ENCODE data around the gene KRTAP5-11. TPM values are rescaled to one million over a fixed set of nuclear protein-coding genes. Genes with fewer than 3 reads are reported as not detected.
"Not testable (repeated sequence)": the region's sequence is repeated elsewhere in the genome, so short reads cannot be mapped to it uniquely, and the experiment has no call there.

Gene KRTAP5-11
- total RNA-seq, 1 donor from 2014 or later, result not detected

GRCh38 chr11:71580057-71581003 is 2.3 kb downstream of the KRTAP5-11 start:
- peak; percentile 47 for DNase-seq (ENCODE audit: low read depth)
- H3K4me3 ChIP-seq (ENCODE audit: low read depth, low read length), result no peak overlapping the region
- TF ChIP-seq, protein P1, sequence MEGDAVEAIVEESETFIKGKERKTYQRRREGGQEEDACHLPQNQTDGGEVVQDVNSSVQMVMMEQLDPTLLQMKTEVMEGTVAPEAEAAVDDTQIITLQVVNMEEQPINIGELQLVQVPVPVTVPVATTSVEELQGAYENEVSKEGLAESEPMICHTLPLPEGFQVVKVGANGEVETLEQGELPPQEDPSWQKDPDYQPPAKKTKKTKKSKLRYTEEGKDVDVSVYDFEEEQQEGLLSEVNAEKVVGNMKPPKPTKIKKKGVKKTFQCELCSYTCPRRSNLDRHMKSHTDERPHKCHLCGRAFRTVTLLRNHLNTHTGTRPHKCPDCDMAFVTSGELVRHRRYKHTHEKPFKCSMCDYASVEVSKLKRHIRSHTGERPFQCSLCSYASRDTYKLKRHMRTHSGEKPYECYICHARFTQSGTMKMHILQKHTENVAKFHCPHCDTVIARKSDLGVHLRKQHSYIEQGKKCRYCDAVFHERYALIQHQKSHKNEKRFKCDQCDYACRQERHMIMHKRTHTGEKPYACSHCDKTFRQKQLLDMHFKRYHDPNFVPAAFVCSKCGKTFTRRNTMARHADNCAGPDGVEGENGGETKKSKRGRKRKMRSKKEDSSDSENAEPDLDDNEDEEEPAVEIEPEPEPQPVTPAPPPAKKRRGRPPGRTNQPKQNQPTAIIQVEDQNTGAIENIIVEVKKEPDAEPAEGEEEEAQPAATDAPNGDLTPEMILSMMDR (IDR thresholded peaks at IDR 0.05; ENCODE audit: insufficient read depth, low read length, severe bottlenecking), result peak; percentile 90
- H3K36me3 ChIP-seq (ENCODE audit: control insufficient read depth, insufficient read depth, low read length), result no peaks in the 10 kb centered on the region
- peaks cover 4% of the 10 kb centered on the region for H3K27me3 ChIP-seq (ENCODE audit: control insufficient read depth, insufficient read depth, low read length)
- FAIRE-seq, result no peak

DNA sequence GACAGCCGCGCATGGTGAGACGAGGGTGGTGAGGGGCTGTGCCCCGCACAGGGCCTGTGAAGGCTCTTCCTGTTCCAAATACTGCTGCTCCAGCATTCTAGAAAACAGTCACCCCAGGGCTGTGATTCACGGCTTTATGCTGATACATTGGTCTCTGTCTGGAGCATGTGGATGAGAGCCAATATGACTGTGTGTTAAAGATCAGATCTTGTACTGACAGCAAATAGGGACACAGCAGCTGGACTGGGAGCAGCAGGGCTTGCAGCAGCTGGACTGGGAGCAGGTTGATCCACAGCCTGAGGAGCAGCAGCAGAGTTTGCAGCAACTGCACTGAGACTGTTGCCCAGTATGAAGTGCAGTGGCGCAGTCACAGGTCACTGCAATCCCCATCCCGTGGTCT is 3.2 kb downstream of the KRTAP5-11 start:
- FAIRE-seq (peak; percentile 28), DNase-seq (ENCODE audit: low read depth) (peak; percentile 21)
- not testable (repeated sequence) for H3K36me3 ChIP-seq (ENCODE audit: control insufficient read depth, insufficient read depth, low read length); H3K27me3 ChIP-seq (ENCODE audit: control insufficient read depth, insufficient read depth, low read length); H3K4me3 ChIP-seq (ENCODE audit: low read depth, low read length)

- DNase-seq (ENCODE audit: low read depth), result no peak
- FAIRE-seq, result peak; percentile 82
- Histone ChIP-seq H3K4me3 (ENCODE audit: low read depth, low read length) (no peak overlapping the region), H3K27me3 (ENCODE audit: control insufficient read depth, insufficient read depth, low read length) (peaks cover 2% of the 10 kb centered on the region), H3K36me3 (ENCODE audit: control insufficient read depth, insufficient read depth, low read length) (no peaks in the 10 kb centered on the region)
- TF ChIP-seq, protein P1 (IDR thresholded peaks at IDR 0.05; ENCODE audit: insufficient read depth, low read length, severe bottlenecking), result no peak
Measured at GRCh38 chr11:71577469-71578004, 5.1 kb downstream of the KRTAP5-11 start.

- H3K36me3 ChIP-seq (ENCODE audit: control insufficient read depth, insufficient read depth, low read length); H3K4me3 ChIP-seq (ENCODE audit: low read depth, low read length); H3K27me3 ChIP-seq (ENCODE audit: control insufficient read depth, insufficient read depth, low read length); FAIRE-seq; DNase-seq (ENCODE audit: low read depth): not testable (repeated sequence)
Measured at GRCh38 chr11:71576688-71577465, 5.8 kb downstream of the KRTAP5-11 start.

GRCh38 chr11:71575723-71576424 is 6.8 kb downstream of the KRTAP5-11 start:
- Histone ChIP-seq H3K36me3 (ENCODE audit: control insufficient read depth, insufficient read depth, low read length) (no peaks in the 10 kb centered on the region), H3K4me3 (ENCODE audit: low read depth, low read length) (no peak overlapping the region), H3K27me3 (ENCODE audit: control insufficient read depth, insufficient read depth, low read length) (peaks cover 2% of the 10 kb centered on the region)
- DNase-seq (ENCODE audit: low read depth) (no peak), FAIRE-seq (no peak)
- TF ChIP-seq, protein P1 (IDR thresholded peaks at IDR 0.05; ENCODE audit: insufficient read depth, low read length, severe bottlenecking), result no peak

DNA sequence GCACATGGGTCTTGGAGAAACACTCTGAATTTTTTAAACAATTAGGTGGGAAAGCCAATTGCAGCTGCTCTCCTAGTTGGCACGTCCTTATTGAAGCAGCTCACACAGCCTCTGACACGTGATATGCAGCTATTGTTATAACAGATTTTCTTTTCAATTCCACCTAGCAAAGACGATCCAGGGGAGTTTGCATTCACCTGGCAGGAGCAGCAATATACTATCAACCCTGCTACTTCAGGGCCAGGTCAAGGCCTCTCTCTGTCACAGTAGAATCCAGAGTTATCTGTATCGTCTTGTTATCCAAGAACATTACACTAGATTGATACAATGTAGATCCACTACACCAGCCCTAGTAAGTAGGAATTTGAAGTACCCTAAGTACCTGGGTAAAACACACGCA is 8.3 kb downstream of the KRTAP5-11 start:
- TF ChIP-seq, protein P1 (IDR thresholded peaks at IDR 0.05; ENCODE audit: insufficient read depth, low read length, severe bottlenecking), result no peak

More for the DNA sequence above, 8.3 kb downstream of the KRTAP5-11 start:
- H3K36me3 ChIP-seq (ENCODE audit: control insufficient read depth, insufficient read depth, low read length), result no peaks in the 10 kb centered on the region
- DNase-seq (ENCODE audit: low read depth) (no peak), FAIRE-seq (no peak)
- H3K27me3 ChIP-seq (ENCODE audit: control insufficient read depth, insufficient read depth, low read length), result peaks cover 2% of the 10 kb centered on the region
- H3K4me3 ChIP-seq (ENCODE audit: low read depth, low read length), result no peak overlapping the region

Measured in bronchial epithelial cell (primary cell).